Upper lobe of left lung (tissue), 4 donors: Measurements from ENCODE around the gene BRPF1.

Experiments
- EP300 ChIP-seq, 4 donors: sonication (generic); formaldehyde crosslinking; IDR thresholded peaks; one replicate each; pipeline ENCODE4 v1.5.1; 2017; ENCODE audit warnings: antibody characterized with exemption in 4 of 4, control low read depth in 2 of 4
- POLR2A ChIP-seq, 4 donors: fragments of 450-650 bp; IDR thresholded peaks; one replicate each; pipeline ENCODE4 v1.5.1; 2016 to 2017; ENCODE audit warnings: antibody characterized with exemption in 4 of 4, mild to moderate bottlenecking in 2 of 4
- TF ChIP-seq, protein P1 (sequence below), 6 experiments: fragments of 450-650 bp in 4 of 6; fragments of 200-600 bp in 2 of 6; sonication (generic) in 2 of 6; IDR thresholded peaks; one replicate each; pipeline ENCODE4 v1.5.1; 2016 to 2019; ENCODE audit warnings: antibody characterized with exemption in 6 of 6

DNA sequence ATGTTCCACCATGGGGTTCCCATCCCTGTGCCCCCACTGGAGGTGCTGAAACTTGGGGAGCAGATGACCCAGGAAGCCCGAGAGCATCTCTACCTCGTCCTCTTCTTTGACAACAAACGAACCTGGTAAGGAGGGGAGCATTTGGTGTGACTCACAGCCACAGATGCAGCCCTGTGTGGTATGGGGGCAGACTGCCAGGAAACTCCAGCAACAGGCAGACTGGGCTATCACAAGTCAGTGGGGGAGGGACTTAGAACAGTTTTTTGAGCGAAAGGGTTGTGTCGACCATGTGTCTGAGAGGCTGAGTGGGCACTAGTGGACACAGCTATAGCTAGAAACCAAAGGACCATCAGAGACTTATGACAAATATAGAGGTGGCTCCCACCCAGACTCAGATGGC, 14.8 kb downstream of the BRPF1 start:
- TF ChIP-seq, protein P1, sequence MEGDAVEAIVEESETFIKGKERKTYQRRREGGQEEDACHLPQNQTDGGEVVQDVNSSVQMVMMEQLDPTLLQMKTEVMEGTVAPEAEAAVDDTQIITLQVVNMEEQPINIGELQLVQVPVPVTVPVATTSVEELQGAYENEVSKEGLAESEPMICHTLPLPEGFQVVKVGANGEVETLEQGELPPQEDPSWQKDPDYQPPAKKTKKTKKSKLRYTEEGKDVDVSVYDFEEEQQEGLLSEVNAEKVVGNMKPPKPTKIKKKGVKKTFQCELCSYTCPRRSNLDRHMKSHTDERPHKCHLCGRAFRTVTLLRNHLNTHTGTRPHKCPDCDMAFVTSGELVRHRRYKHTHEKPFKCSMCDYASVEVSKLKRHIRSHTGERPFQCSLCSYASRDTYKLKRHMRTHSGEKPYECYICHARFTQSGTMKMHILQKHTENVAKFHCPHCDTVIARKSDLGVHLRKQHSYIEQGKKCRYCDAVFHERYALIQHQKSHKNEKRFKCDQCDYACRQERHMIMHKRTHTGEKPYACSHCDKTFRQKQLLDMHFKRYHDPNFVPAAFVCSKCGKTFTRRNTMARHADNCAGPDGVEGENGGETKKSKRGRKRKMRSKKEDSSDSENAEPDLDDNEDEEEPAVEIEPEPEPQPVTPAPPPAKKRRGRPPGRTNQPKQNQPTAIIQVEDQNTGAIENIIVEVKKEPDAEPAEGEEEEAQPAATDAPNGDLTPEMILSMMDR (IDR thresholded peaks at IDR 0.05): no peak
- no peak for TF ChIP-seq POLR2A (IDR thresholded peaks at IDR 0.05)
- no peak for TF ChIP-seq EP300 (IDR thresholded peaks at IDR 0.05)
